ENCODE measurements around the gene MYO1E.

Gene MYO1E

GRCh38 chr15:59222906-59223550, 149.6 kb downstream of the MYO1E start:
- no peak for DNase-seq

DNA sequence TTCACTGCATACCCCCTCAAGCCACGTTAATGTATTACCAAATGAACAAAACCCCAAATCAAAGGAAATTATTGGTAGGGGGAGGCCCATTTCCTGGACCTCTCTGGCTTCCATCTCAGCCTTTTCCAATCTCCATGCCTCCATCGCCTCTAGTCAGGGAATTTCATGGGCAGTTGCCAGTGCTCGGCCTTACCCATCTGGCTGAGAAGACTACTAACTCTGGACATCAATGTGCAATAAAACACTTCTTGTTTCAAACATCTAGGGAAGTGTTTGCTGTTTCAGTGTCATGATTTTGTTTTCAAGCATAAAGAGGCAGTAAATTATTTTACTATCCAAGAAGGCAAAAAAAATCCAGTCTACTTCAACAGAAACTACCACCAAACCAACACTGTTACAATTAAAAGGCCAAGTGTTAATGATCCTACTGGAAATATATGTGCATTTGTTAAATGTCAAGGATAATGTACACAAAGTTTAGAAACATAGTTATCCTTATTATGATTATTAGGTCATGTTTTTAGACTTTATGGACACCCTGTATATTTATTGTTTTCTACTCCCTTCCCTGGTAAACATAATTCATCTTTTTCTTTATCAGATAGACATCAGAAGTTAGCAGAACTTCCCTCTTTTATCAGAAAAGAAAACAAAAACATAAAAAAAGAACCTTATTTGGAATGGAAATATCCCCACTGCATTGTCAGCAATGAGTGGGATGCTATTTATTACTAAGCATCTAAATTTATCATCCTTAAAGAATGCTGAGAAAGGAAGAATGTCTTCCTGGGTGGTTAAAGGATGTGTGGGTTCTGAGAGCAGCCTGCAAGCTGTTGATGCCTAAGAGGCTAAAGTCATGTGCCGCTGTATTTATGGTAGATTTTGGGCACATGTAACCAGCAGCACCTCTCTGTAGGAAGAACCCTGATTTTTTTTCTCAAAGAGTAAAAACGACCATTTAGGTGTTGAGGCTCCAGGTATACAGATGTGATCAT, 150.9 kb downstream of the MYO1E start:
- DNase-seq, result no peak

DNA sequence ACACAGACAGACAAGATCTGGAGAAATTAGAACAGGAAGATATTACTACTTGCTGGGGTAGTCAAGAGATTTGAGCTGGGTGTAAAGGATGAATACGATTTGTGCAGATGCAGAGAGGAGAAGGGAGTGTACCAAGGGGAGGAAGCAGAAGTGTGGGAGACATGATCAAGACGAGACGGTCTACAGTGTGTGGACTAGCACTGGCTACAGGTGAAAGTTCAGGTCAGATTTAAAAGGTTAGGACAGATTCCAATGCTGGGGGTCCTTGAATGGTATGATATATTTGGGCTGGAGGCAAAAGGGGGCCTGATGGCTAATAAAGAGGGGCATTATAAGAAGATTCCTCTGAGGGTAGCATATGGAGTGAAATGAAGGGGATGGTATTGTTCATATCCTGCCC, 154.0 kb downstream of the MYO1E start:
- DNase-seq, result no peak

DNA sequence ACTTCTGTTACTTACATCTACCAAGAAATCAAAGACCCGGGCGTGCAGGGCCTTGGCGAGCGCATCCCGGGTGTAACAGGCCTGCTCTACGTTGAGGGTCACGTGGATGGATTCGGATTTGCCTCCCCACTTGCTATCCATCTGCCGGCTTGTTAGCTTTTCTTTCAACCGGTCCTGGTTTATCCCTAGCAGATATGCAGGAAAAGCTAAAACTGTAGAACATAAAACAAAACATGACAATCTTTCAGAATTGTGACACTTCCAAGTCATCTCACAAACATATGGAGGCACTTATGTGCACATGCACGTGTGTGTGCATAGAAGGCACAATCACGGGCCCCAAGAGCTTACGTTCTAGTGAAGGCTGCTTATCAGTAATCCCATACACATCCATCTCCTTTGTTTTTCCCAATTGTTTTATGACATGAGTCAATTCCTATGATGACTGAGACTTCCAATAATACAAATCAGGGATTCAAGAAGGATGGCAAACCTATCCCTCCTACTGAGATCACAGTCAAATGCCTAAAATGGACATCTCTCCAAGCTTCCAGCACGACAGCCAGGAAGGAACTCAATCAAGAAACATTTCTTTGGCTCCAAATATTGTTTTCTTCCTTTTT, 154.7 kb downstream of the MYO1E start:
- DNase-seq, result no peak

DNA sequence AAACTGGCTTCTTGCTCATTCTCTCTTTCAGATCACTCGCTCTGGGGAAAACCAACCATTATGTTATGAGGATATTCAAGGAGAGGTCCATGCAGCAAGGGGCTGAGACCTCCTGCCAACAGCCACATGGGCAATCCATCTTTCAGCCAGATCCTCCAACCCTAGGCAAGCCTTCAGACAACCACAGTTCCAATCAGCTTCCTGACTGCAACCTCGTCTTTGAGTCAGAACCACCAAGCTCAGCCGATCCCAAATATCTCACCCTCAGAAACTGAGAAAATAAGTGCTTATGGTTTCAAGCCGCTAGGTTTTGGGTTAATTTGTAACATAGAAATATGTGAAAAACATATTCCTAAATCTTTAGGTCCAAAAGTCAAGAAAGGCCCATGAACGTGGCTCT, 155.8 kb downstream of the MYO1E start:
- no peak for DNase-seq

DNA sequence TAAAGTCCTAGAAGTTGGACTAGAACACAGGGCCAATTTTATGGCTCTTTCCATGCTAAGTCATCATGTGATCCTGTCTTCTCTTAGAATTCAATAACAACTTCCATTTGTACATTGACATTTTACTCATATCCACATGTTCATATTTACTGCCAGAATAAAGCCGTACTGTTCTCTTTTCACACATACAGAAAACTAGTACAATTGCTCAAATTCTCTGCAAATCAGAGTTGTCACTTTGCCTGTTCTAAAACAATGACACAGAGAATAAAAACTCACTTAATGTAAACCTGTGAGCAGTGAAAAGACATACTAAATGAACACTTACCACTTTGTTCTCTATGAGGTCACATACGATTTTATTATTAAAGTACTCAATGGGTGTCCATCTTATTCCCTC, 162.5 kb downstream of the MYO1E start:
- no peak for DNase-seq

- DNase-seq, result no peak
These were observed 163.9 kb downstream of the MYO1E start for GRCh38 chr15:59208613-59209249.

- DNase-seq, result no peak
These were observed 166.0 kb downstream of the MYO1E start, which contains the start of gene LDHAL6B for GRCh38 chr15:59206623-59207183. LDHAL6B (plus strand) TSS chr15:59206843; CDS start chr15:59206941, 98 bp downstream.

- DNase-seq, result no peak
These were observed 166.6 kb downstream of the MYO1E start for GRCh38 chr15:59205839-59206622.

GRCh38 chr15:59203657-59204056, 169.0 kb downstream of the MYO1E start:
- DNase-seq, result no peak

- no peak for DNase-seq
These were observed 169.7 kb downstream of the MYO1E start for GRCh38 chr15:59203008-59203407.

- DNase-seq, result no peak
These were observed 172.1 kb downstream of the MYO1E start for GRCh38 chr15:59200560-59200959.

- DNase-seq, result no peak
These were observed 172.8 kb downstream of the MYO1E start for GRCh38 chr15:59199626-59200465.

DNA sequence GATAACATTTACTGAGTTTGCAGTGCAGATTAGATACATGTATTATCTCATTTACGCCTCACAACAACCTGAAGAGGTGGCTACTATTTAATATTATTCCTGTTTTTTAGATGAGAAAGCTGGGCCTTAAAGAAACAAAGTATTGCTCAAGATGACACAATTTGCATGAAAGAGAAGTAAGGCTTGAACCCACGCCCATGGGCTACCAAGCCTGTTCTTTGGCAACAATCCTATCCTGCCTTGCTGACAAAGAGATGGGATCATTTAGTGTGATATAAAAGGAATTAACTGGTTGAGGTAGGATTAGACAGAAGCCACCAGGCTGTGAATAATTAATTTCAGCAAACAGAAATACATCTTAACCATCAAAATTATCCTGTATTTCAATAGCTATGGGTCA, 175.2 kb downstream of the MYO1E start:
- DNase-seq, result no peak

GRCh38 chr15:59196416-59196815, 176.3 kb downstream of the MYO1E start:
- DNase-seq, result no peak

DNA sequence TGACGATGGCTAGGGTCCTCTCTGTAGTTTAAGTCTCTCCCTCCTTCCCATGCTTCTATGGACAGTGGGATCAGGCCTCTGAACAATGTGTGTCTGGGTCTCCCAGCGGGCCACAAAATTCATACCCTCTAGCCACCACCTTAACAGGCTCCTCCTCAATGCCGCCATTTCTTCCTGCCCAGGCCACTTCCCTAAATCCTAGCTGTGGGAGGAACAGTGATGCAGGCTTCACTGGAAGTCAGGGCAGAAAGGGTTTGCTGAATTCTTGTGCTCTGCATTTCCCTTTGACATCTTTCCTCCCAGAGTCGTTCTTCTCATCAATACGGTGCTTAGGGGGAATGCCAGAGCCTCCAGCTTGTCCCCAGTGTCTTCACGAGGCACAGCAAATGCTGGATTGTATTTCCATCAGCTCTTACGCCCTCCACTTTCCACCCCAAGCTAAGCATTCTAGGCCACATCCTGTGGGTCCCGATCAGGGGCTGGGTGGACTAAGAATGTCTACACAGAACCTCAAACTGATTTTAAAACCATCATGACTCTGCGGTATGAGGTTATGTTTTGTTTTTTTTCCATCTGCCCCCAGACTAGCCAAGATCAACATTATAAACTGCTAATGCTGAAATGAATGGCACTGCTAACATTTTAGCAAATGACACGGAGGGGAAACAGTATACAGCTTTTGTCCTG, 177.9 kb downstream of the MYO1E start:
- no peak for DNase-seq

GRCh38 chr15:59191855-59192237, 180.8 kb downstream of the MYO1E start:
- DNase-seq, result no peak

- DNase-seq, result no peak
These were observed 182.4 kb downstream of the MYO1E start for GRCh38 chr15:59190291-59190690.

GRCh38 chr15:59189241-59189640, 183.4 kb downstream of the MYO1E start:
- DNase-seq, result no peak

GRCh38 chr15:59186501-59186900, 186.2 kb downstream of the MYO1E start:
- no peak for DNase-seq

Measured in COR-L47 (cell line).